Measurements from ENCODE around the gene PDE12. TPM values are rescaled to one million over a fixed set of nuclear protein-coding genes. Genes with fewer than 3 reads are reported as not detected.
"Not testable (repeated sequence)": the region's sequence is repeated elsewhere in the genome, so short reads cannot be mapped to it uniquely, and the experiment has no call there.

The PDE12 gene
- total RNA-seq, 2 donors from 2014 or later: 9.8 to 16.2 TPM

- intact Hi-C loops (cut with DNase I): no loop called here
- ATAC-seq (no peak), DNase-seq (no peak)
Observed at GRCh38 chr3:57575966-57576626, 20.0 kb downstream of the PDE12 start.

GRCh38 chr3:57577801-57578200 lies 21.7 kb downstream of the PDE12 start:
- intact Hi-C loops (cut with DNase I): no loop called here
- DNase-seq (no peak), ATAC-seq (no peak)

GRCh38 chr3:57582474-57583168 lies 26.5 kb downstream of the PDE12 start:
- intact Hi-C loops (cut with DNase I): no loop called here
- ATAC-seq (no peak), DNase-seq (no peak)

GRCh38 chr3:57583544-57583943 lies 27.5 kb downstream of the PDE12 start:
- DNase-seq (no peak), ATAC-seq (no peak)
- intact Hi-C loops (cut with DNase I): no loop called here

GRCh38 chr3:57586778-57587177 lies 30.7 kb downstream of the PDE12 start:
- intact Hi-C loops (cut with DNase I): no loop called here
- ATAC-seq (no peak), DNase-seq (no peak)

GRCh38 chr3:57587905-57588304 lies 31.8 kb downstream of the PDE12 start:
- no peak for ATAC-seq
- no peak for DNase-seq
- intact Hi-C loops (cut with DNase I): no loop called here

- DNase-seq (no peak), ATAC-seq (no peak)
- intact Hi-C loops (cut with DNase I): no loop called here
Observed at GRCh38 chr3:57592306-57592705, 36.2 kb downstream of the PDE12 start.

GRCh38 chr3:57594144-57594543 lies 38.1 kb downstream of the PDE12 start:
- ATAC-seq (no peak), DNase-seq (no peak)
- intact Hi-C loops (cut with DNase I): no loop called here

- DNase-seq: no peak
- intact Hi-C loops (cut with DNase I): no loop called here
- ATAC-seq: no peak
Observed at GRCh38 chr3:57594576-57594975, 38.5 kb downstream of the PDE12 start.

GRCh38 chr3:57596495-57597126 lies 40.5 kb downstream of the PDE12 start:
- ATAC-seq (peak; percentile 69 to 77), DNase-seq (peak; percentile 87)
- intact Hi-C loops (cut with DNase I): loop anchor here (5.0 kb wide), 1 partner anchor 39 kb away; the partner anchor contains the start of gene PDE12 (in 2 of the 2)

GRCh38 chr3:57597127-57597923 lies 41.3 kb downstream of the PDE12 start, which contains the start of gene ARF4:
Gene ARF4, minus strand, starts transcription at chr3:57597344. Its CDS starts 204 bp downstream, at chr3:57597140.
- peak; percentile 95 for ATAC-seq
- intact Hi-C loops (cut with DNase I): loop anchor here (5.0 kb wide), 1 partner anchor 40 kb away; the partner anchor contains the start of gene PDE12 (in 2 of the 2)
- DNase-seq: peak; percentile 99

- intact Hi-C loops (cut with DNase I): loop anchor here (5.0 kb wide), 1 partner anchor 42 kb away; the partner anchor contains the start of gene PDE12 (in 2 of the 2)
- ATAC-seq (no peak), DNase-seq (no peak)
Observed at GRCh38 chr3:57598765-57599360, 42.8 kb downstream of the PDE12 start.

- intact Hi-C loops (cut with DNase I): no loop called here
- DNase-seq (no peak), ATAC-seq (no peak)
Observed at GRCh38 chr3:57600195-57600594, 44.1 kb downstream of the PDE12 start.

- no peak for ATAC-seq
- intact Hi-C loops (cut with DNase I): no loop called here
- DNase-seq: no peak
Observed at GRCh38 chr3:57604971-57605370, 48.9 kb downstream of the PDE12 start.

- ATAC-seq: no peak
- intact Hi-C loops (cut with DNase I): no loop called here
- DNase-seq: no peak
Observed at GRCh38 chr3:57605683-57606082, 49.6 kb downstream of the PDE12 start.

- DNase-seq; ATAC-seq; intact Hi-C loops (cut with DNase I): not testable (repeated sequence)
Observed at GRCh38 chr3:57611870-57612269, 55.8 kb downstream of the PDE12 start.

GRCh38 chr3:57616233-57616632 lies 60.2 kb downstream of the PDE12 start:
- no peak for ATAC-seq
- no peak for DNase-seq
- intact Hi-C loops (cut with DNase I): no loop called here

Measured in left cardiac atrium (tissue), 4 donors.